ENCODE data around the gene IL33. TPM values are rescaled to one million over a fixed set of nuclear protein-coding genes. Genes with fewer than 3 reads are reported as not detected.

The IL33 gene
- total RNA-seq, 1 experiment from 2014 or later: not detected

GRCh38 chr9:6232336-6232945, 16.8 kb downstream of the IL33 start:
- Histone ChIP-seq H3K4me2 (ENCODE audit: low read length) (no peak overlapping the region), H3K27ac (ENCODE audit: low read depth, low read length) (no peak overlapping the region), H2AFZ (ENCODE audit: low read depth, low read length, poor library complexity, severe bottlenecking) (no peak overlapping the region), H3K9me3 (ENCODE audit: control insufficient read depth in 1 of 2, insufficient read depth in 1 of 2, low read depth in 1 of 2, low read length in 2 of 2) (no peaks in the 10 kb centered on the region), H3K9me2 (ENCODE audit: insufficient read depth) (no peaks in the 10 kb centered on the region), H3K9ac (ENCODE audit: low read length) (no peak overlapping the region), H3K27me3 (ENCODE audit: insufficient read depth, low read length) (no peaks in the 10 kb centered on the region), H3K4me1 (ENCODE audit: control insufficient read depth in 1 of 2, insufficient read depth in 2 of 2, low read length in 2 of 2) (no peaks in the 10 kb centered on the region), H3K79me2 (ENCODE audit: insufficient read depth, low read length) (no peaks in the 10 kb centered on the region), H3K36me3 (ENCODE audit: control insufficient read depth in 1 of 2, insufficient read depth in 2 of 2, low read length in 2 of 2) (no peaks in the 10 kb centered on the region), H4K20me1 (ENCODE audit: insufficient read depth) (no peaks in the 10 kb centered on the region), H3K4me3 (replicated peaks in 1 of 2; ENCODE audit: low read depth in 1 of 2, low read length in 2 of 2) (no peak overlapping the region)
- POLR2A ChIA-PET: no interaction called here
- TF ChIP-seq CBX3 (IDR thresholded peaks at IDR 0.05; ENCODE audit: low read depth) (no peak), FOSL1 (IDR thresholded peaks at IDR 0.05; ENCODE audit: low read depth) (no peak), ELF1 (IDR thresholded peaks at IDR 0.05; ENCODE audit: borderline replicate concordance, low read depth) (no peak), ATF3 (IDR thresholded peaks at IDR 0.05) (no peak), POLR2AphosphoS5 (IDR thresholded peaks at IDR 0.05; ENCODE audit: low read depth, low read length) (no peak)
- DNase-seq (ENCODE audit: low read depth, low spot score) (no peak), ATAC-seq (no peak)
- RAD21 ChIA-PET (ENCODE audit: low non-redundant PET in 1 of 2, low total read pairs in 2 of 2, uncharacterized antibody in 2 of 2, unreplicated experiment in 2 of 2): no interaction called here
- CTCF ChIA-PET: no interaction called here
- BruUV-seq (replicated peaks): no TSS peak
- intact Hi-C loops (cut with micrococcal nuclease): no loop called here

- Histone ChIP-seq H3K9ac (ENCODE audit: low read length) (no peak overlapping the region), H2AFZ (ENCODE audit: low read depth, low read length, poor library complexity, severe bottlenecking) (no peak overlapping the region), H4K20me1 (ENCODE audit: insufficient read depth) (no peaks in the 10 kb centered on the region), H3K79me2 (ENCODE audit: insufficient read depth, low read length) (no peaks in the 10 kb centered on the region), H3K9me3 (ENCODE audit: control insufficient read depth in 1 of 2, insufficient read depth in 1 of 2, low read depth in 1 of 2, low read length in 2 of 2) (no peaks in the 10 kb centered on the region), H3K27ac (ENCODE audit: low read depth, low read length) (no peak overlapping the region), H3K4me1 (ENCODE audit: control insufficient read depth in 1 of 2, insufficient read depth in 2 of 2, low read length in 2 of 2) (no peaks in the 10 kb centered on the region), H3K9me2 (ENCODE audit: insufficient read depth) (no peaks in the 10 kb centered on the region), H3K4me2 (ENCODE audit: low read length) (no peak overlapping the region), H3K27me3 (ENCODE audit: insufficient read depth, low read length) (no peaks in the 10 kb centered on the region), H3K36me3 (ENCODE audit: control insufficient read depth in 1 of 2, insufficient read depth in 2 of 2, low read length in 2 of 2) (no peaks in the 10 kb centered on the region), H3K4me3 (replicated peaks in 1 of 2; ENCODE audit: low read depth in 1 of 2, low read length in 2 of 2) (no peak overlapping the region)
- CTCF ChIA-PET: no interaction called here
- RAD21 ChIA-PET (ENCODE audit: low non-redundant PET in 1 of 2, low total read pairs in 2 of 2, uncharacterized antibody in 2 of 2, unreplicated experiment in 2 of 2): no interaction called here
- no peak for TF ChIP-seq REST (IDR thresholded peaks at IDR 0.05; ENCODE audit: low read depth)
- intact Hi-C loops (cut with micrococcal nuclease): no loop called here
- DNase-seq (ENCODE audit: low read depth, low spot score): no peak
- BruUV-seq (replicated peaks): no TSS peak
- no peak for ATAC-seq
- POLR2A ChIA-PET: no interaction called here
Observed at GRCh38 chr9:6234014-6234413, 18.4 kb downstream of the IL33 start.

All from HCT116 (cell line).